GM19023 (cell line): ENCODE measurements around the gene MEIOSIN.
"Not testable (repeated sequence)": the region's sequence is repeated elsewhere in the genome, so short reads cannot be mapped to it uniquely, and the experiment has no call there.

Experiments
- ATAC-seq: cut with Tn5 transposase; IDR thresholded peaks from one replicate; pipeline ENCODE4 v1.9.1; 2021; ENCODE audit warnings: mild to moderate bottlenecking, moderate library complexity; ENCODE audit not compliant: unreplicated experiment

Gene MEIOSIN, protein sequence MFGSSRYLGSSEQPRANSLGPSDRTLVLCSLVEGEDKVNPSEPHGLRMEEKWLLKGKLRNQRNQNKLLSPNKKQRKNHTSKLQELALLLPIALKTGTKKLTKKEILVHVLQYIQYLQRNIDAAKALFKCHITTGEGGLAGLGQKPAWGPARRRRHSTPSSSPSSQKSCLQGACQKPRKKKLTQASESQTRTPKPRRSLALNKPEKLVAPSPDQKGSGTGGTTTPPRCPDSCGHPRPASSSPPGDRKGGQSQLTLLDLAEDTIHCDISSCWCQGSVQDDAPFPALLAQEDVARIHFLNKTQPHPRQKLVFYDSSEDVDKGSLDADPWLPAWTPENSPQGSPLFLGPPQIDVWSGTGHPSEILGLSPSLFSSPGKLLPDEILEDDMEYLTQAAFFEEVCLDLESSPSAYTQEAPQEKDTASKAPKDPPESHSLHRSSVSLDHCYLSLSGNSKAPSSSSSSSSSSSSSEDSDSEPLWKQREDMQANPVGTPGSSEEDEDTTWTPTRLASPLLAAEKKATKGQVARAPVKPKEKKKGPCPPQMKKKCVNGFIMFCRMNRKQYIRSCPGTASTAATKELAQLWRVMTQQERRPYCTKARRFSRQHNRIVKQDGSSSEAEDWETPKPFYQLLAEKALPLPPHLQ

DNA sequence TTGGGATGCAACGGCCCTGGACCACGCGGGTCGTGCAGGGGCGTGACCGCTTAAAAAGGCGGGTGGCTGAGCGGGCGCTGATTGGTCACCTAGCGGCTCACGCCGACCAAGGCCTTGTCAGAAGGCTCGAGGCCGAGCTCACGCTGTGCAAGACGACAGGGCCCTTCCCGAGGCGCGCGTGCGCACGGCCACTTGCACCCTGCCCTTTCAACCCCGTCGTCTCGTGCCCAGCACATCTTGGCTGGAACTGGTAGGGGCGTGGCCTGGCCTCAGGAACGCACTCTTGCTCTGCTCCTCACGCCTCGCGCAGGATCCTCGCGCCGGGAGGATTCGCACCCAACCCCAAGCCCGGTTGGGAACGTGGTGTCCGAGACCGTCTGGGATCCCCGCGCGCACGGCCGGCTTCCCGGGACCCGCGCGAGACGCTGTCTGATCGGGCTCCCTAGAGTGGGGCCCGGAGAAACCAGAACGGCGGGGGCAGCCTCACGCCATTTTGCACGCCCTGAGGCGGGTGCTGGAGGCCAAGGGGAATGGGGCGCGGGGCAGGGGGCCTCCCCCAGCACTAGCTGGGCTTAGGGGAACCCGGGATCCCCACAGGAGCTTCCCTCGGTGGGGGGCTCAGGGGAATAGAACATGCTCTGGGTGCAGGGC, at the start of gene MEIOSIN:
TSS of gene MEIOSIN (plus strand) at position 280 of the 651 bp plus-strand sequence. CDS start 1,938 bp downstream, outside the sequence.
- no peak for ATAC-seq

GRCh38 chr19:45685045-45685444, 48.2 kb upstream of the MEIOSIN start:
- not testable (repeated sequence) for ATAC-seq

GRCh38 chr19:45687599-45687998, 45.6 kb upstream of the MEIOSIN start:
- no peak for ATAC-seq

DNA sequence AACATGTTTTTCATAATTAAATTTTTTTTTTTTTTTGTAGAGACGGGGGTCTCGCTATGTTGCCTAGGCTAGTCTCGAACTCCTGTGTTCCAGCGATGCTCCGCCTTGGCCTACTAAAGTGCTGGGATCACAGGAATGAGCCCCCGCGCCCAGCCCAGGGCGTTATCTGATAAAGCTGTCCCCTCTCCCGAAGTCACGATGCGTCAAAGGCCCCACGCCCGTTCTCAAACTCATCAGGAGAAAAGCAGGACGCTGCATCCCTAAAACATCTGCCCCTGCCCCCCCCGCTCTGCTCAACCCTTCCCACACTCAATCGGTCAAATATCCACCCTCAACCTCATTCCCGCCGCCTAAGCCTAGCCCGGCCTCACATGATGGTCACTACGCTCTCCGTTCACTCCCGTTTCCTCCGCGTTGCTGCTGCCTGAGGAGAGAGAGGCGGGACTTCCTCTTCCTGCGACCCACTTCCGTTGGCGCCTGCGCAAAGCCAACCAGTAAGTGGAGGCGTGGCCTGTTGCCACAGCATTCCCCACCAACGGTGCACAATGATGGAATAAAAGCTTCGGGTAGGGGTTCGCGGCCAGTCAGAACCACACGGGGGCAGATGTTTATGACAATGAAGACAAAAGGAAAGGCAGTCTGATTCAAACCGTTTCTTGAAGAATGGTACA, 41.6 kb upstream of the MEIOSIN start, which contains the start of gene SNRPD2:
TSS of gene SNRPD2 (minus strand) at position 438 of the 671 bp plus-strand sequence. CDS start at position 373, 65 bp downstream.
- peak; percentile 59 for ATAC-seq

DNA sequence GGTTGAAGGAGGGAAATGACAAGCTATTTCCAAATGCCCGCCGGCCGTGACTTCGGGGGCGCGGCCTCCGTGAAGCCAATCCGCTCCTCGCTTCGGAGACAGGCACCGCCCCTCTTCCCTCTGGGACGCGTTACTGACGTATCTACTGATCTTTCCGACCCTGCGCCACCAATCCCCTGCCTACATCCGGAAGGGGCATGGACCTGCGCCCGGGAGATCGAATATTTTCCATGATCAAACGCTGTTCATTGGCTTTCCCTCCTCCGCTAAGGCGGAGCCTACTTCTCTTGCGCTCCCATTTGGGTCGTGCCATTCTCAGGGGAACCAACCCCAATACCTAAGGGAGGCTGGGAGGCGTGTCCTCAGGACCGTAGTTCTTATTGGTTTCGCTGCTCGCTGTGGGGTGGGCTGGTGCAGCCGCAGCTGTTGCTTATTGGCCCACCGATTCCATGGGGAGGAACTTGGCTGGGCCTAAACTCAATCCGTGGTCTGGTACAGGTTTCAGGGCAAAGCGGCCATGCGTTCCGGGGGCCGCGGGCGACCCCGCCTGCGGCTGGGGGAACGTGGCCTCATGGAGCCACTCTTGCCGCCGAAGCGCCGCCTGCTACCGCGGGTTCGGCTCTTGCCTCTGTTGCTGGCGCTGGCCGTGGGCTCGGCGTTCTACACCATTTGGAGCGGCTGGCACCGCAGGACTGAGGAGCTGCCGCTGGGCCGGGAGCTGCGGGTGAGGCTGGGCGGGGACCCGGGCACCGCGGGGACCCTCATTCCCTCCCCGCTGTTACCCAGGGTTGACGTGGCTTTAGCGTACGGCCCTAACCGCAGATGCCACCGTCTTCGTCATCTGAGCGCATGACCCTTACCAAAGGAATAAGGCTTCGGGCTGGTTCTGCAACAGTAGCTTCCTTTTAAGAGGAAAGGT, 40.8 kb upstream of the MEIOSIN start, which contains the start of gene QPCTL:
TSS of gene QPCTL (plus strand) at position 480 of the 919 bp plus-strand sequence. CDS start at position 518, 38 bp downstream.
- ATAC-seq = peak; percentile 82

GRCh38 chr19:45693106-45693788, 40.0 kb upstream of the MEIOSIN start:
- no peak for ATAC-seq

GRCh38 chr19:45701676-45702075, 31.6 kb upstream of the MEIOSIN start:
- ATAC-seq = no peak

DNA sequence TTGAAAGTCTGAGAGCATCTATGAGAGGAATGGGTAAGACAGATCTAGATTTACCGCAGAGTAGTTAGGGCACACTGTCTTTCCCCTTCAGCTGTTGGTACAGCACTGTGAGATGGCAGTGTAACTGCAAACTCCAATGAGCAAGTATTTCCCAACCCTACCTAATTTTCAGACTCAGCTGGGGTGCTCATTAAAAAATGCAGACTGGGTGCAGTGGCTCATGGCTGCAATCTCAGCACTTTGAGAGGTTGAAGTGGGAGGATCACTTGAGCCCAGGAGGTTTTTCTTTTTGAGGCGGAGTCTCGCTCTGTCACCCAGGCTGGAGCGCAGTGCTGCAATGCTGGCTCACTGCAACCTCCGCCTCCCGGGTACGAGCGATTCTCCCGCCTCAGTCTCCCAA, 28.1 kb upstream of the MEIOSIN start:
- no peak for ATAC-seq

GRCh38 chr19:45705710-45706415, 27.4 kb upstream of the MEIOSIN start:
- no peak for ATAC-seq

- no peak for ATAC-seq
Measured at GRCh38 chr19:45710356-45711130, 22.7 kb upstream of the MEIOSIN start.

DNA sequence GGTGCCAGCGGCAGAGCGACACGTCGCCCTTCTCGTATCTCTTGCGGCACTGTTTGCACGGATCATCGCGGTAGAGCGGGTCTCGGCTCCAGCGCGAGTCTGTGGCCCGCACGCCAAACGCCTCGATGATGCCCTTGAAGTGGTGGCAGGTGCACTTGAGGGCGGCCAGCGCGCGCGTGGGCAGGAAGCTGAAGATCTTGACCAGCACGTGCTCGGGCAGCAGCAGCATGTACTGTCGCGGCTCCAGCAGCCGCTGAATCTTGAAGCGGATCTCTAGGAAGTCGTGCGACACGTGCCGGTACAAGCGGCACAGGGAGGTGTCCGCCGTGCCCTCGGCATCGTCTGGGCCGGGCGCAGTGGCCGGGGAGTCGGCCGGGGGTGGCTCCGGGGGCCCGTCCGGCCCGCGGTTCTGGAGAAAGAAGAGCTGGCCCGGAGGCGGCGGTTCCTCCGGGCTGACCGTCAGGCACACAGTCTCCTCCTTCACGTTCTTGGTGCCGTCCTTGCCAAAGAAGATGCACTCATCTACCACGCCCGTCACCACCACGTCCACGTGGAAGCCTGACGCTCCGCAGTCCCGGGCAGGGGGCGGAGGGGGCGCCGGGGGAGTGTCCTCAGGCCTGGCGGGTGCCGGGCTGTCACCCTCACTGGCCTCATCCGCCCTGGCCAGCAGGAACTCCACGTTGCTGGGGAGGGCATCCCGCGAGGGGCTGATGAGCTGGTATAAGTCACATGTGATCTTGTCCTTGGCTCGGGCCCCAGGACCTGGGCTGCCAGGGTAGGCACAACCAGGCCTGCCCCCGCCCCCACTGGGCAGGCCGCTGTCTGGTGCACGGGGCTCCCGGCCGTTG, 21.2 kb upstream of the MEIOSIN start:
- ATAC-seq = no peak

GRCh38 chr19:45712699-45713067, 20.6 kb upstream of the MEIOSIN start:
- ATAC-seq = no peak

GRCh38 chr19:45713141-45713540, 20.1 kb upstream of the MEIOSIN start:
- no peak for ATAC-seq

GRCh38 chr19:45715139-45715538, 18.1 kb upstream of the MEIOSIN start:
- no peak for ATAC-seq

- ATAC-seq = no peak
Measured at GRCh38 chr19:45716359-45717130, 16.7 kb upstream of the MEIOSIN start.
